ENCODE results near the gene ILKAP.
"Not testable (repeated sequence)": the region's sequence is repeated elsewhere in the genome, so short reads cannot be mapped to it uniquely, and the experiment has no call there.

Gene ILKAP

GRCh38 chr2:238190445-238190844 lies 13.1 kb downstream of the ILKAP start:
- DNase-seq: no peak

- DNase-seq: no peak
These were observed 15.6 kb downstream of the ILKAP start for GRCh38 chr2:238187618-238188548.

DNA sequence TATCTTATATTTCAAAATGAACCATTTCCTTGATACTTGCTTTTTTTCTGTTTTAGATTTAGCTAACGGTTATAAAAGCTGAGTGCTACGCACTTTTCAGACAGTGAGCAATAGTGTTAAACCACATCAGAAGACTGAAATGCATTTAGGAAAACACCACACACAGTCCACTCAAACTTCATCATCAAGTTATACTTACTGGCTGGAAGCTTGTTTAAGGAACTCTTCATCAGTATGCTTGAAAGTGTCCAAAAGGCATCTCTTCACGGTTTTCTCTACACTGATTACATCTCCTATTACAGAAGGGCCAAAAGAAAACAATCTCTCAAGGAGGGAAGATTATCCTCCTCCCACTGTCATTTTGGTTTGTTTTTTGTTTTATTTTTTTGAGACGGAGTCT lies 19.7 kb downstream of the ILKAP start:
- DNase-seq: no peak

- no peak for DNase-seq
These were observed 21.1 kb downstream of the ILKAP start for GRCh38 chr2:238182362-238182761.

DNA sequence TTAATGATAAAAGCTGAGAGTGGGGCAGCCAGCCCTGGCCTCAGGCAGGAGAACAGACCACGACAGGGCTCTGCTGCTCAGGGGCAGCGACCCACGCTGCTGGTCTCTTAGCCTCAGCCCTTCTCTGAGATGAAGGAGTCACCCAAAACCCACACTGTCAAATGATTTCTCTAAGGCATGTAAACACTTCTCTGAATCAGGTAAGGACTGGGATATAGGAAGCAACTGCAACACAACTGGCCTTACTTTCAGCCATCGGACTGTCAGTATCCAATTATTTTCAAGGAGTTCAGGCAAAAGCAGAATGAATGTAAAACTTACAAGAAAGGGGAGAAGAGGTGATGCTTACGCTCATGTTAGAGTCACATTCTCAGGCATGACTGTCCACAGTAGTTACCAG lies 22.9 kb downstream of the ILKAP start:
- DNase-seq: no peak

DNA sequence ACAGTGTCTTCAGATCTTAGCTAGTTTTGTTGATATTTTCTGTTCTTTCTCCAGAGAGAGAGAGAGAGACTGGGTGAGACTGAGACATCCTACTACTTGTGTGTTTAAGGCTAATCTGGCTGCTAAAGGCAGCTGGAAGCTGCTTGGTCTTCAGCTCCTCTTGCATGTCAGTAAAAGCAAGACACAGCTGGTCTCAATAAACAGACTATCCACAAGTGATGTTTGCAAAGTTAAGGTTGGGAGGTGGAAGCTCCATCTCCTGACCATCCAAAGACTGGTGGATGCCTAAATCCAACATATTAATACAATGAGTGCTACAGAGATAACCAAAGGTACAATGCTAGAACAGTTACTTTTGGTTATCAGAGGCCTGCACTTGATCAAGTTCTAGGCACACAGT lies 26.9 kb downstream of the ILKAP start:
- no peak for DNase-seq

DNA sequence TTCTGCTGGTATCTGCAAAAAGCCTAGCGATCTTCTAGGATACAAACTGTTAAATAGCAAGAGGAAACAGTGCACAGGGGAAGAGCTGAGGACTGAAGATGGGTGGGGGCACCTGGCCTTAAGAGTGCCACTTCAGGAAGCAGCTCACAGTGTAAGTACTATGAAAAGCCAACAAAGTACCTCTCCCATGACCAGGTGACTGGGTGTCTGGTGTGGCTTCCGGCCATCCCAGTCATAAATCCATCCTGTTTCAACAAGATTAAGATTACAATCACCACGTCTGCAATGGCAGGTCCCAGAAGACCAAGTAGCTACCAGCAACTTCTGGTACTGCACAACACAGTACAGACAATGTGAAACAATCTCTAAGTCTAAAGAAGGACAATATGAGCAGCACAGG lies 28.8 kb downstream of the ILKAP start:
- DNase-seq: no peak

GRCh38 chr2:238174291-238174690 lies 29.2 kb downstream of the ILKAP start:
- no peak for DNase-seq

DNA sequence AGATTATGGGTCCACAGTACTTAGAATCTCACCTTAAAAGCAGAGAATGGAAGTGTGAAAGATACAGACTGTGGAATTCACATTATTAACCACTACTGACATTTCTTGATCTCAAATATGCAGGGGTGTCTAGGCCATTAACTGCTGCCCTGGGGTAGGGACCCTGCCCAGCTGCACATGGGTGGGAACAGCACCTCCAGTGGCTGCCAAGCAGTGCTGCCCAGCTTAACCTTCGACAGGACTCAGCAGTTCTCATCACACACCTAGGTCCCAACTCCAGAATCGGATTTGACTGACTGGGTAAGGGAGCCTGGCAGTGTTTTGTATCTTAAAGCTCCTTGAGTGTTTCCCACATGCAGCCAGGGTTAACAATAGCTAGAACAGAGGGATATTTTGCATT lies 29.8 kb downstream of the ILKAP start:
- DNase-seq: no peak

DNA sequence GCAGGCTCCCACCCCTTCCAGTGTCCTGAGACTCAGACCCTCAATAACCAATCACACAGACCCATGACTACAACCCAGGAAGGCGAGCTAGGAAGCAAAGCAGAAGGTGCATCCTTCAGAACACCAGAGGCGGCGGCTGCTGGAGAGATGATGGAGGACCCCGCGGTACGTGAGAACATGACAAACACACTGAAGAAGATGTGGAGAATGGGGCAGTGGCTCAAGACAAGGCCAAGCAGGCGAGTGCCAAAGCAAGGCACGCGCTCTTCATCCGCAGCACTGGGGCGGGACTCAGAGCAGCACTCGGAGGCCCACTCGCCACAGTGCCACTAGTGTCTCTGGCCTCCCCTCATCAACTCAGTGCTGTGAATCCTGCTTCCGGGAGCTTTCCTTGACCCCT lies 31.1 kb downstream of the ILKAP start:
- no peak for DNase-seq

DNA sequence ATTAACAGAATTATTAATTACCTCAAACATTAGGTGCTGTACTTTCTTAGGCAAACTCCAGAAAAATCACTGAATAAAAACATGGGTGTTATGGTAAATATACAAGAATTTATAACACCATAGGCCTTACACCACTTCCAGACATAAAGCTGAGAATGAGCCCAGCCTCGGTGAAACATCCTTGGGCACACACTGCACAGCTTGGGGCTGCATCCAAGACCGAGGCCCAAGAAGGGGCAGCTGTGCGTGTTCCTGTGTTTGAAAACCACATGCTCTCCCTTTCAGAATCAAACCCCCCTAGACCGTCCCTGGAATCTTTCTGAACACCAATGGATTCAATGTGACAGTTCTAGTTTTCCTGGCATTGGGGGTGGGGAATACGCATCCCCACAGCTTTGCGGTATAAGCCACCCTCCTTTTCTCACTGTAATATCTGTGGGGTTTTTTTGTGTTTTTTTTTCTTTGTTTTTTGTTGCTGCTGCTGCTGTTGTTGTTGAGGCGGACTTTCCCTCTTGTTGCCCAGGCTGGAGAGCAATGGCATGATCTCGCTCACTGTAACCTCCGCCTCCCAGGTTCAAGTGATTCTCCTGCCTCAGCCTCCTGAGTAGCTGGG lies 31.8 kb downstream of the ILKAP start:
- DNase-seq: no peak

DNA sequence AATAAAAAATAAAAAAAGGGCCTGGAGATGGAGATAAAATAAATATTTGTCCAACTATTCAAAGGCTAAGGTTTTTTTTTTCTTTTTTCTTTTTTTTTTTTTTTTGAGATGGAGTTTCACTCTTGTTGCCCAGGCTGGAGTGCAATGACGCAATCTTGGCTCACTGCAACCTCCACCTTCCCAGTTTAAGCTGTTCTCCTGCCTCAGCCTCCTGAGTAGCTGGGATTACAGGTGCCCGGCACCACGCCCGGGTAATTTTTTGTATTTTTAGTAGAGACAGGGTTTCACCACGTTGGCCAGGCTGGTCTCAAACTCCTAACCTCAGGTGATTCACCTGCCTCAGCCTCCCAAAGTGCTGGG lies 32.4 kb downstream of the ILKAP start:
- not testable (repeated sequence) for DNase-seq

- no peak for DNase-seq
These were observed 33.0 kb downstream of the ILKAP start for GRCh38 chr2:238170386-238171071.

DNA sequence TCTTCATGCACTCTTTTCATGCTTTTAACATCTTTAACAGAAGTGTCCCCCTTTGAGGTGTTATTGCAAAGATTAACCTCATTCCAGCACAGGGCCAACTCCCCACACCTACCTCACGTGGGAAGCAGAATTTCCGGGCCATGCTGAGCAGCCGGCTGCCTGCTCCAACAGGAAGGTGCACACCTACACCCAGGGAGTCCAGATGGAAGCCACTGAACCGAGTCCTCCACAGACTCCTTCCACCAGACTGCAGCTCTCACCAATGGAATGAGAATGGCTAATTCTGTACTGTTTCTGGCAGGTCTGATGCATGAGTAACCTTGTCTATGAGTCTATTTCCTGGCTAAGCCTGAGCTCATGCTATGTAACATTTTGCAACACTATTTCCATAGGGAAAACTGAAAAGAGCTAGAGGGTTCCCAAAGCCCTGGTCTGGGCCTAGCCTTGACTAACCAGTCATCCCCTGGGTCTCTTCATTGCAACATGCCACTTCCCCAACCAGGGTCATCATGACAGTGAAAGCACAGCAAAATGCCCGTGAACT lies 33.7 kb downstream of the ILKAP start:
- peak; percentile 99 for DNase-seq

- DNase-seq: peak; percentile 95
These were observed 34.3 kb downstream of the ILKAP start for GRCh38 chr2:238169048-238169707.

DNA sequence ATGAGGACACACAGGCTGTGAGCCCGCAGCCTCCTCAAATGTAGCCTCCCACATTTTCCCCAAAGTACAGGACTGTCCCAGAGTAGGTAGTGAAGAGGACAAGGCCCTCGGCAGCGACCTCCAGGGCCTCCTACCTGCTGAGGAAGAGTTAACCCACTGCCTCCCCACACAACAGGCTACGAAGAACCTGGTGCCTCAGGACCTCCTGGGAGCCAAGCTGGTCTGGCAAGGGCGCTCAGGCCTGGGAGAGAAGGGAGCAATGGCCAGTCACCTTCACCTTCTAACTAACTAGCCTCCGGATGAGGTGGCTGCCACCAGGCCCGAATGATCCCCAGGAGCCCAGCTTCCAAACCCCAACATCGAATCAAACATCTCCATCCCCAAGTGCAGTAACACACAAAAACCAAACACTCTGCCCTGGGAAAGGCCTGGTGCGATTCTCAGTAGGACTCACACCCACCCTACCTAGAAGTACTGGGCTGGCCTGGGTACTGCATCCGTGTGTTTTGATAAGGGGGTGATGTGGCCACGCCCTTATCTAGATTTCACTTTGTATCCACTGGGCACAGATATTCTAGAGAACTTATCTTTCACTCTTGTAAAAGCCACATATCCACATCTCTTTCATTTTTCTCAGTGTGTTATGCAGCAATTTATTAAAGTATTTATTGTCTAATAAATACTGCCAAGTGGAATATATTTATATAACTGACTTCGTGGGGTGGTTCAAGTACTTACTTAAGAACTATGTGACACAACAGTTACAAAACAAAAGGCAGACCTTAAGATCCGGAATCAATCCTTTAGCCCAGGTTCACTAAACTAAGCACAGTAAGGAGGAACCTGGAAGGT lies 35.1 kb downstream of the ILKAP start:
- DNase-seq: no peak

DNA sequence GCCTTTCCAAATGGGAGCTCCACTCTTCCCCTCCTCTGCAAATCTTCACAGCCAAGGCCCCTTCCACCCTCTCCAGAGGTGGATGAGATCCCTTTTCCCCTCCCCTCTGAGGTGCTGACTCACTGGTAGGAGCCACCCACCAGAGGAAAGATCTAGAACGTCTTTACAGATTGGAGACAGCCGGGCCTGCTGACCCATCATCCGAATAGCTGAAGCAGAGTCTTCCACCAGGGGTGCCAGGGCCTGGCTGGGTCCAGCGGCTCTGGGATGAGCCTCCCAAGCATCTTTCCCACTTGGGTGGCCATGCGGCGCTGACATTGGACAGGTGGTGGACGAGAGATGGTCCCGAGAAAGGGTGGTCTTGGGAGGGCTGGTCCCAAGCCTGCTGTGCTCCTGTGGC lies 35.7 kb downstream of the ILKAP start:
- peak; percentile 39 for DNase-seq

DNA sequence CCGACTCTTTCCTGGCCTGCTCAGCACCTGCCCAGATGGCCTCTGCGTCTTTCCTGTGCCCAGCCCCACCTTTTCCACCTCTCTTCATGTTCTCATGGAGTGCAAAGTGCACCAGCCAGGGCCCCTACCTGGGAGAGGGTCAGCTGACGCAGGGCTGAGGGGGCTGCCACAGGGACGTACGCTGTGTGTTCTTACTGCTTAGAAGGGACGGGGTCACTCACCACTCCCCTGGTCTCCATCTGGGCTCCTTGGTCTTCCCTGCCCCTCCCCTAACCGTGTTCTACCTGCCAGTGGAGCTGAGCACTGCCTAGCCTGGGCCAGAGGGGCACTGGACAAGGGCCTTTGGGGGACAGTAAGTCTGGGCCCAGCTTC lies 36.2 kb downstream of the ILKAP start:
- DNase-seq: no peak

DNA sequence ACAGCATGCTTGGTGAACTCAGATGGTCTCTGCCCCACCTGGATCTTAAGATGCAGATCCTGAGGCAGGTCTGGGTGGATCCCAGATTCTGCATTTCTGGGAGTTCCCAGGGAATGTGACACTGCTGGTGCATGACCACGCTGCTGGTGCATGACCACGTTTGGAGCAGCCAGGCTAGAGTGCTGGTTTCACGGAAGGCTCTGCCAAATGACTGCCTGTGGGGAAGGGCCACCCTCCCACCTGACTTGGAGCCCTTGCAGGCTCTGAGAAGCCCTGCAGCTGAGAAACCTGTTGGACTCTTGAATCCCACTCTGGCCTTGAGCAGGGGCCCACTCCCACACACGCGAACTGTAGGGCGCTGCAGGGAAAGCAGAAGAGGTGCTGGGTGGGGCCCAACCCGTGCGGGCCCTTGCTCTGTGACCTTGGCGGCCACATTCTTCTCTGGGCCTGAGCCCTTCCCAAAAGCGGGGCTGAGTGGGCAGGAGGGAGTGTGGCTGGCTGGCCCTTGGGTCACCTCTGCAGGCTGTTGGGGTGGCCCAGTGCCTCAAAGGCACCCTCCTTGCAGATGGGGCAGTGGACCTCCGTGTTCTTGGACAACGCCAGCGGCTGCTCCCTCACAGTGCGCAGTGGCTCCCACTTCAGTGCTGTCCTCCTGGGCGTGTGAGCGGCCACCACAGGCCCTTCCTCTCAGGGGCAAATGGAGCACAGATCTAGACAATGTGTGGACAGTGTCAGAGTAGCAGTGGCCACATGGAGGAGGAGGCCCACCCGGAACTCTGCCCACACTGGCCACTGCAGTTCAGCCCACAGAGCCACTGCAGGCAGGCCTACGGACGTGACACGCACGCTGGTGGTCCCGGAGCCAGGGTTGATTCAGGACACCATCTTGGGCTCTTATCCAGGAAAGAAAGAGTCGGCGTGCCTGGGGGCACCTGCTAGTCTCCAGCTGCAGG lies 36.8 kb downstream of the ILKAP start:
- no peak for DNase-seq

DNA sequence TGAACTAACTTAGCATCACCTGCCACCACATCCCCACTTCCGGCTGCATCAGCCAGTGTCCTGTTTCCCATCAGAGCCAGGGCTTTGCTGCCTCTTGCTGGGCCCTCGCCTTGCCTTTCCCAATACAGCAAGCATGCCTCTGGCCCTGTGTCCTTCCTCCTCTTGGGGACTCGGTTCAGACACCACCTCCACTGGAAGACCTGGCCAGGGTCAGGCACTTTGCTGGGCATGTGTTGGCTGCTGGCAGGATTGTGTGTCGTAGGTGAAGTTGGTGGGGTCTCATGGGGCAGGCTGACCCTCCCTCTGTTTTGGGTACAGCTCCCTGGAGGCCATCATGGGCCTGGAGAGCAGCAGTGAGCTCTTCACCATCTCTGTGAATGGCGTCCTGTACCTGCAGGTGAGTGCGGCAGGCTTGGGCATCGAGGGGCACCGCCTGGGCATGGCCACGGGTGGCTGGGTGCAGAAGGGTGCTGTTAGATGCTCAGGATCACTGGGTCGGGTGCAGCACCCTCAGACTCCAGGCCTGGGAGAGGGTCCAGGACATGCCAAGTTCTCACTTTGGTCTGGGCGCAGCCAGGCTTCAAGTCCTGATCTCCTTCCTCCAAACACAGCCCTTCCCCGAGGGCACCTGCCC lies 38.1 kb downstream of the ILKAP start:
- DNase-seq: no peak
